ENCODE measurements around the gene PXMP2.

DNA sequence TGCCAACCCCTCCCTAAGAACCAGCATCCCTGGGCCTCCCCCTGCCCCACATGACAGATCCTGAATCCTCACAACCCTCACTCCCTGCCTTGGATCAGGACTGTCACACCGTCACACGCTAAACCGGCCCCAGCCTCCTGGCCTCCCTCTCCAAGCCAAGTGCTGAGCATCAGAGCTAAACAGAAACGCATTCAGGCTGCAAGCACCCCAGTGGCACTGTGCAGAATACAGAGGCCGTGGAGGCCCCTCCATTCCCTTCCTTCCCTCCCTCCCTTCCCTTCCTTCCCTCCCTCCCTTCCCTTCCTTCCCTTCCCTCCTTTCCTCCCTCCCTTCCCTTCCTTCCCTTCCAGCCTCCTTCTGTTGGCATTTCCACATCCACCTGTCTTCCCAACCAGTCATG is 12.8 kb upstream of the PXMP2 start:
- TF ChIP-seq POLR2AphosphoS5 (IDR thresholded peaks at IDR 0.05) (no peak), CTCF (IDR thresholded peaks at IDR 0.05) (no peak)

Measured in esophagus muscularis mucosa (tissue), 3 donors.